Activated naive CD4-positive, alpha-beta T cell (primary cell): ENCODE results near the gene MMD2.

Source experiments
- DNase-seq, 4 experiments: peaks; one replicate each; lab custom pipeline; 2025; lab: John Stamatoyannopoulos, UW

Gene MMD2

GRCh38 chr7:4957847-4958476 is 1.0 kb downstream of the MMD2 start:
- DNase-seq = no peak

GRCh38 chr7:4951903-4952636 is 6.9 kb downstream of the MMD2 start:
- no peak for DNase-seq

- DNase-seq = no peak
Observed at GRCh38 chr7:4951304-4951703, 7.7 kb downstream of the MMD2 start.

GRCh38 chr7:4948402-4948801 is 10.6 kb downstream of the MMD2 start:
- DNase-seq = no peak

- DNase-seq = no peak
Observed at GRCh38 chr7:4945949-4946348, 13.0 kb downstream of the MMD2 start.

- DNase-seq = no peak
Observed at GRCh38 chr7:4944939-4945338, 14.0 kb downstream of the MMD2 start.

GRCh38 chr7:4943297-4943696 is 15.7 kb downstream of the MMD2 start:
- DNase-seq = no peak

GRCh38 chr7:4939971-4940728 is 18.8 kb downstream of the MMD2 start:
- DNase-seq = no peak

GRCh38 chr7:4937411-4937810 is 21.6 kb downstream of the MMD2 start:
- DNase-seq = no peak

GRCh38 chr7:4934419-4935025 is 24.5 kb downstream of the MMD2 start:
- no peak for DNase-seq

GRCh38 chr7:4931943-4932342 is 27.0 kb downstream of the MMD2 start:
- no peak for DNase-seq

GRCh38 chr7:4929005-4929404 is 30.0 kb downstream of the MMD2 start:
- DNase-seq = no peak

- no peak for DNase-seq
Observed at GRCh38 chr7:4928445-4928844, 30.5 kb downstream of the MMD2 start.

GRCh38 chr7:4919969-4920766 is 38.8 kb downstream of the MMD2 start:
- DNase-seq = no peak

- DNase-seq = no peak
Observed at GRCh38 chr7:4916113-4916512, 42.9 kb downstream of the MMD2 start.

- DNase-seq = no peak
Observed at GRCh38 chr7:4911111-4911828, 47.7 kb downstream of the MMD2 start.

GRCh38 chr7:4906682-4907081 is 52.3 kb downstream of the MMD2 start:
- no peak for DNase-seq

- no peak for DNase-seq
Observed at GRCh38 chr7:4905171-4905570, 53.8 kb downstream of the MMD2 start.

- DNase-seq = no peak
Observed at GRCh38 chr7:4904346-4904745, 54.6 kb downstream of the MMD2 start.

GRCh38 chr7:4895766-4896165 is 63.2 kb downstream of the MMD2 start:
- no peak for DNase-seq

GRCh38 chr7:4894482-4894881 is 64.5 kb downstream of the MMD2 start:
- no peak for DNase-seq
